Adrenal gland (tissue), 12 donors: Measurements from ENCODE around the gene MXRA7. TPM values are rescaled to one million over a fixed set of nuclear protein-coding genes. Genes with fewer than 3 reads are reported as not detected.

Experiments
- DNase-seq, 7 donors: peaks; one replicate each; pipeline ENCODE4 v3.0.0-alpha.2; 2019 to 2020
- H3K27ac ChIP-seq, 5 donors: fragments of 200-600 bp; sonication (generic) in 4 of 5; 1 replicate in 3 of 5; 2 replicates in 2 of 5; pipeline versions ENCODE4 v1.5.1 to v1.8.0; 2016 to 2020; ENCODE audit warnings: mild to moderate bottlenecking in 1 of 5
- H3K27me3 ChIP-seq: fragments of 200-600 bp; 2 replicates; pipeline ENCODE4 v1.8.0; 2021
- H3K36me3 ChIP-seq, 2 donors: fragments of 200-600 bp; replicated peaks in 1 of 2; 1 replicate in 1 of 2; 2 replicates in 1 of 2; pipeline versions ENCODE4 v1.5.1 to v1.8.0; 2018 to 2022
- H3K4me1 ChIP-seq, 2 donors: fragments of 200-600 bp; replicated peaks in 1 of 2; 1 replicate in 1 of 2; 2 replicates in 1 of 2; pipeline versions ENCODE4 v1.5.1 to v1.8.0; 2018 to 2021
- H3K4me3 ChIP-seq, 4 donors: fragments of 200-600 bp; sonication (generic) in 3 of 4; one replicate each; pipeline ENCODE4 v1.5.1; 2016 to 2018
- H3K9me3 ChIP-seq, 3 donors: fragments of 200-600 bp; sonication (generic) in 1 of 3; replicated peaks in 1 of 3; 1 replicate in 2 of 3; 2 replicates in 1 of 3; pipeline versions ENCODE4 v1.5.1 to v1.8.0; 2016 to 2021
- CTCF ChIP-seq, 6 experiments: fragments of 450-650 bp in 4 of 6; fragments of 200-600 bp in 2 of 6; sonication (generic) in 1 of 6; IDR thresholded peaks; 1 replicate in 5 of 6; 2 replicates in 1 of 6; pipeline versions ENCODE4 v1.5.1 to v1.8.0; 2016 to 2021; ENCODE audit warnings: antibody characterized with exemption in 6 of 6, mild to moderate bottlenecking in 2 of 6, moderate library complexity in 1 of 6
- POLR2A ChIP-seq, 2 donors: fragments of 450-650 bp; IDR thresholded peaks; one replicate each; pipeline ENCODE4 v1.6.1; 2017; ENCODE audit warnings: antibody characterized with exemption in 2 of 2, mild to moderate bottlenecking in 2 of 2, moderate library complexity in 1 of 2
- WGBS, 4 donors: extraction: QIAGEN DNeasy Blood & Tissue Kit in 2 of 4; methylation state at CpG; one replicate each; pipeline versions ENCODE4 v1.1.5 to v1.1.7; 2013 to 2017; 5-methylcytosine and 5-hydroxymethylcytosine counted together
- intact Hi-C, 2 donors: fragments of 100-400 bp; cut with DNase I; formaldehyde crosslinking; loops; one replicate each; pipeline versions ENCODE4 v1.14.1 to v1.15.0; 2022 to 2023
- polyA plus RNA-seq, 3 donors: library from polyadenylated mRNA; stranded (reverse); fragments of 200-250 nt in 2 of 3; fragments of 350-450 nt in 1 of 3; fragmentation: Illumina TruSeq in 1 of 3; extraction: RNeasy Lipid Tissue Mini Kit (QIAGEN cat#74804) in 1 of 3; gene quantifications; one replicate each; pipeline ENCODE4 v1.2.3, GENCODE V29; 2013 to 2014
- total RNA-seq, 9 donors: library from RNA; depleted of rRNA in 4 of 9; stranded (reverse); fragments of >200 nt in 4 of 9; fragments of 120-200 nt in 1 of 9; fragmentation: NEBNext Ultra II Directional in 1 of 9; extraction: Animal tissue kit (Norgen Biotek cat#: 25700) in 1 of 9; gene quantifications; one replicate each; pipeline versions ENCODE4 v1.1.0 to v1.2.4, GENCODE V29; 2013 to 2023
- donor health status: healthy with polysubstance abuse.
- donor health status: Bipolar disorder and iron deficiency.
- donor health status: DM: yes; HTN: yes; CAD: no.
- donor health status: DM: no; HTN: no; CAD: no.
- donor health status: DM: no; HTN: no; CAD: no.
- donor health status: DM: yes; HTN: yes; CAD: no.

The MXRA7 gene
- total and polyA plus RNA-seq, 12 donors: 81.5 to 671 (median 356) TPM

- Histone ChIP-seq H3K9me3 (no peaks in the 10 kb centered on the region), H3K4me3 (no peak overlapping the region), H3K36me3 (no peaks in the 10 kb centered on the region), H3K27ac (no peak overlapping the region), H3K4me1 (no peaks in the 10 kb centered on the region), H3K27me3 (no peaks in the 10 kb centered on the region)
- TF ChIP-seq CTCF (IDR thresholded peaks at IDR 0.05): no peak
- no peak for TF ChIP-seq POLR2A (IDR thresholded peaks at IDR 0.05)
- DNase-seq: no peak
- WGBS, 4 donors: 84 to 100% (median 89%) methylated on average over 1 of the region's 1 CpG
- intact Hi-C loops: no loop called here
These were observed 56.4 kb downstream of the MXRA7 start for GRCh38 chr17:76654408-76654807.

- WGBS, 4 donors: 88 to 94% (median 90%) methylated on average over 5 of the region's 5 CpGs
- H3K27ac ChIP-seq: no peak overlapping the region
- intact Hi-C loops: no loop called here
These were observed 60.3 kb downstream of the MXRA7 start for GRCh38 chr17:76650504-76650903.

GRCh38 chr17:76646712-76647111 lies 64.1 kb downstream of the MXRA7 start:
- no peaks in the 10 kb centered on the region for H3K4me1 ChIP-seq
- intact Hi-C loops: no loop called here
- H3K4me3 ChIP-seq: no peak overlapping the region
- no peaks in the 10 kb centered on the region for H3K27me3 ChIP-seq
- 65 to 90% (median 72%) methylated on average over 1 of the region's 1 CpG for WGBS, 4 donors
- no peak for TF ChIP-seq CTCF (IDR thresholded peaks at IDR 0.05)
- DNase-seq: no peak
- H3K27ac ChIP-seq: no peak overlapping the region
- H3K36me3 ChIP-seq: no peaks in the 10 kb centered on the region
- peaks cover 5 to 9% (median 5%) of the 10 kb centered on the region in 3 donors for H3K9me3 ChIP-seq

More at GRCh38 chr17:76650504-76650903, 60.3 kb downstream of the MXRA7 start:
- H3K9me3 ChIP-seq: peaks cover 5 to 9% (median 5%) of the 10 kb centered on the region in 3 donors
- no peak for TF ChIP-seq POLR2A (IDR thresholded peaks at IDR 0.05)
- TF ChIP-seq CTCF (IDR thresholded peaks at IDR 0.05): no peak
- no peaks in the 10 kb centered on the region for H3K27me3 ChIP-seq
- no peaks in the 10 kb centered on the region for H3K4me1 ChIP-seq
- DNase-seq: no peak
- H3K36me3 ChIP-seq: no peaks in the 10 kb centered on the region
- no peak overlapping the region for H3K4me3 ChIP-seq

GRCh38 chr17:76645481-76645880 lies 65.3 kb downstream of the MXRA7 start:
- H3K9me3 ChIP-seq: peaks cover 5 to 9% (median 5%) of the 10 kb centered on the region in 3 donors
- H3K27ac ChIP-seq: no peak overlapping the region
- TF ChIP-seq POLR2A (IDR thresholded peaks at IDR 0.05) (no peak), CTCF (IDR thresholded peaks at IDR 0.05) (no peak)
- H3K4me1 ChIP-seq: peaks cover 4 to 10% of the 10 kb centered on the region in 2 donors
- H3K27me3 ChIP-seq: no peaks in the 10 kb centered on the region
- intact Hi-C loops: no loop called here
- WGBS, 4 donors: 57 to 100% (median 89%) methylated on average over 5 of the region's 5 CpGs
- no peaks in the 10 kb centered on the region for H3K36me3 ChIP-seq
- no peak overlapping the region for H3K4me3 ChIP-seq
- DNase-seq: no peak
